IMR-90 (cell line): ENCODE measurements around the gene HS6ST3. TPM values are rescaled to one million over a fixed set of nuclear protein-coding genes. Genes with fewer than 3 reads are reported as not detected.

Experiments
- ATAC-seq: fragments of 200-7000 bp; cut with Tn5 transposase; 2 replicates; pipeline ENCODE4 v1.9.1; 2020; ENCODE audit warnings: low read depth, mild to moderate bottlenecking, moderate library complexity
- BruUV-seq: library from RNA; stranded (reverse); fragments of 400-500 nt; replicated peaks from 2 replicates; lab custom pipeline; 2021; lab: Mats Ljungman, UMichigan
- CTCF ChIA-PET: fragments of 300-600 bp; formaldehyde crosslinking; extraction: SDS; loops from one replicate; lab custom pipeline; 2021; ENCODE audit warnings: antibody characterized with exemption; lab: Yijun Ruan, JAX
- POLR2A ChIA-PET: fragments of 300-600 bp; sonication (Branson Sonifier 250); formaldehyde crosslinking; loops from one replicate; lab custom pipeline; 2022; ENCODE audit warnings: antibody characterized with exemption; ENCODE audit not compliant: unreplicated experiment; lab: Charles Lee
- DNase-seq: peaks from one replicate; pipeline ENCODE4 v3.0.0; 2013
- H2AFZ ChIP-seq: replicated peaks from 2 replicates; pipeline ENCODE3; 2013; ENCODE audit warnings: low read length, mild to moderate bottlenecking; ENCODE audit not compliant: poor library complexity
- H2AK5ac ChIP-seq: 2 replicates; pipeline ENCODE4 v1.6.1; 2013; ENCODE audit warnings: low read depth, low read length, inconsistent platforms
- H2AK9ac ChIP-seq: replicated peaks from 2 replicates; pipeline ENCODE3; 2013; ENCODE audit warnings: mild to moderate bottlenecking, low read depth, low read length, moderate library complexity; ENCODE audit not compliant: poor library complexity
- H2BK120ac ChIP-seq: 2 replicates; pipeline ENCODE4 v1.6.1; 2013; ENCODE audit warnings: low read depth, low read length, inconsistent platforms
- H2BK15ac ChIP-seq: 3 replicates; pipeline ENCODE4 v1.6.1; 2013; ENCODE audit warnings: low read depth, low read length, inconsistent platforms
- H2BK20ac ChIP-seq: 2 replicates; pipeline ENCODE4 v1.6.1; 2013; ENCODE audit warnings: low read depth, mild to moderate bottlenecking, inconsistent platforms, low read length, moderate library complexity
- H2BK5ac ChIP-seq: 2 replicates; pipeline ENCODE4 v1.6.1; 2013; ENCODE audit warnings: mild to moderate bottlenecking, low read depth, low read length, inconsistent platforms; ENCODE audit not compliant: poor library complexity, severe bottlenecking
- H3K14ac ChIP-seq: replicated peaks from 2 replicates; pipeline ENCODE4 v1.6.1; 2013; ENCODE audit warnings: low read depth, low read length, inconsistent platforms
- H3K18ac ChIP-seq: 2 replicates; pipeline ENCODE4 v1.6.1; 2013; ENCODE audit warnings: low read depth, low read length, control low read depth
- H3K23ac ChIP-seq: 2 replicates; pipeline ENCODE4 v1.6.1; 2013; ENCODE audit warnings: low read depth, low read length, inconsistent platforms
- H3K27ac ChIP-seq: 2 replicates; pipeline ENCODE4 v1.5.1; 2013; ENCODE audit warnings: mild to moderate bottlenecking, control low read depth, low read length; ENCODE audit not compliant: insufficient read depth
- H3K27me3 ChIP-seq: 2 replicates; pipeline ENCODE4 v1.6.1; 2013; ENCODE audit warnings: low read length; ENCODE audit not compliant: control insufficient read depth, insufficient read depth
- H3K36me3 ChIP-seq: 2 replicates; pipeline ENCODE4 v1.6.1; 2013; ENCODE audit warnings: low read length, mixed read lengths; ENCODE audit not compliant: control insufficient read depth, insufficient read depth
- H3K4ac ChIP-seq: 2 replicates; pipeline ENCODE4 v1.6.1; 2013; ENCODE audit warnings: low read depth, low read length, inconsistent platforms
- H3K4me1 ChIP-seq: 2 replicates; pipeline ENCODE4 v1.6.1; 2013; ENCODE audit warnings: low read length, mixed read lengths; ENCODE audit not compliant: control insufficient read depth, insufficient read depth
- H3K4me2 ChIP-seq: 2 replicates; pipeline ENCODE4 v1.6.1; 2013; ENCODE audit warnings: low read depth, mild to moderate bottlenecking, control low read depth, low read length, moderate library complexity
- H3K4me3 ChIP-seq: 2 replicates; pipeline ENCODE4 v1.5.1; 2013; ENCODE audit warnings: low read depth, mild to moderate bottlenecking, control low read depth, low read length, moderate library complexity; ENCODE audit not compliant: insufficient read depth
- H3K56ac ChIP-seq: 2 replicates; pipeline ENCODE4 v1.6.1; 2013; ENCODE audit warnings: low read length, inconsistent platforms; ENCODE audit not compliant: insufficient read depth; ENCODE audit errors: extremely low read depth
- H3K79me1 ChIP-seq, 2 experiments: 2 replicates each; pipeline ENCODE4 v1.6.1; 2013; ENCODE audit warnings: low read length in 2 of 2, inconsistent platforms in 1 of 2, low read depth in 1 of 2
- H3K9ac ChIP-seq: 2 replicates; pipeline ENCODE4 v1.6.1; 2013; ENCODE audit warnings: low read depth, low read length, control low read depth
- H3K9me1 ChIP-seq: 2 replicates; pipeline ENCODE4 v1.6.1; 2013; ENCODE audit warnings: low read length, inconsistent platforms; ENCODE audit not compliant: insufficient read depth
- H3K9me3 ChIP-seq: 2 replicates; pipeline ENCODE4 v1.6.1; 2013; ENCODE audit warnings: low read length; ENCODE audit not compliant: control insufficient read depth, insufficient read depth
- H4K20me1 ChIP-seq: 2 replicates; pipeline ENCODE4 v1.6.1; 2013; ENCODE audit warnings: low read length, inconsistent platforms; ENCODE audit not compliant: insufficient read depth
- H4K5ac ChIP-seq: 2 replicates; pipeline ENCODE4 v1.6.1; 2013; ENCODE audit warnings: mild to moderate bottlenecking, low read depth, low read length, control low read depth
- H4K8ac ChIP-seq, 2 experiments: 2 replicates each; pipeline ENCODE4 v1.6.1; 2013; ENCODE audit warnings: low read depth in 2 of 2, low read length in 2 of 2, control low read depth in 1 of 2, inconsistent platforms in 1 of 2
- H4K91ac ChIP-seq: 2 replicates; pipeline ENCODE4 v1.6.1; 2013; ENCODE audit warnings: low read depth, low read length, inconsistent platforms; ENCODE audit not compliant: insufficient read depth
- CHD1 ChIP-seq: IDR thresholded peaks from 2 replicates; pipeline ENCODE4 v1.6.1; 2012; ENCODE audit warnings: low read depth, low read length, improper control_type of control experiment
- MAFK ChIP-seq: IDR thresholded peaks from 2 replicates; pipeline ENCODE4 v1.6.1; 2012; ENCODE audit warnings: low read depth, low read length, improper control_type of control experiment
- MAZ ChIP-seq: IDR thresholded peaks from 2 replicates; pipeline ENCODE4 v1.6.1; 2012; ENCODE audit warnings: low read depth, mild to moderate bottlenecking, low read length, improper control_type of control experiment, moderate library complexity, borderline replicate concordance
- MXI1 ChIP-seq: IDR thresholded peaks from 2 replicates; pipeline ENCODE4 v1.6.1; 2012; ENCODE audit warnings: low read depth, mild to moderate bottlenecking, low read length, moderate library complexity, borderline replicate concordance
- NFE2L2 ChIP-seq: fragments of 150-350 bp; IDR thresholded peaks from 2 replicates; pipeline ENCODE4 v1.6.1; 2016; ENCODE audit warnings: low read depth, mild to moderate bottlenecking, low read length
- POLR2A ChIP-seq: IDR thresholded peaks from 2 replicates; pipeline ENCODE4 v1.6.1; 2012; ENCODE audit warnings: mild to moderate bottlenecking, low read depth, low read length
- RFX5 ChIP-seq: IDR thresholded peaks from 2 replicates; pipeline ENCODE4 v1.8.0; 2012; ENCODE audit warnings: low read depth, mild to moderate bottlenecking, low read length, moderate library complexity
- SMC3 ChIP-seq: fragments of 150-350 bp; IDR thresholded peaks from 2 replicates; pipeline ENCODE4 v1.6.1; 2016; ENCODE audit warnings: low read depth, mild to moderate bottlenecking, antibody characterized with exemption, low read length, moderate library complexity
- dilution Hi-C: fragments of 300-500 bp; cut with HindIII; formaldehyde crosslinking; loops from one replicate; pipeline ENCODE4 v1.14.3; 2018; ENCODE audit warnings: low sequenced_read_pairs; ENCODE audit not compliant: unreplicated experiment
- in situ Hi-C: fragments of 300-500 bp; cut with MboI; formaldehyde crosslinking; loops from 3 replicates; pipeline ENCODE4 v1.14.3; 2019; ENCODE audit warnings: low sequenced_read_pairs, inconsistent platforms, mixed read lengths
- intact Hi-C: fragments of 100-400 bp; cut with micrococcal nuclease; formaldehyde crosslinking; loops from 2 replicates; pipeline ENCODE4 v1.10.0; 2022
- polyA plus RNA-seq, 3 experiments: library from polyadenylated mRNA; depleted of rRNA; stranded (reverse); fragments of >200 nt; gene quantifications; 2 replicates each; pipeline ENCODE4 v1.2.3, GENCODE V29; 2012; ENCODE audit warnings: low replicate concordance in 1 of 3
- total RNA-seq: library from RNA; depleted of rRNA; stranded (reverse); fragments of >200 nt; gene quantifications from 2 replicates; pipeline ENCODE4 v1.2.3, GENCODE V29; 2012
- TF ChIP-seq, protein P1 (sequence below): fragments of 150-350 bp; IDR thresholded peaks from 2 replicates; pipeline ENCODE4 v1.6.1; 2016; ENCODE audit warnings: low read depth, mild to moderate bottlenecking, low read length, moderate library complexity, borderline replicate concordance
- TF ChIP-seq, protein P2 (sequence below): conservative IDR thresholded peaks from 2 replicates; pipeline ENCODE4 v1.5.1; 2012; ENCODE audit warnings: mild to moderate bottlenecking, low read depth, low read length, improper control_type of control experiment

HS6ST3 gene
- total and polyA plus RNA-seq, 2 of the 4 experiments (the other 2 are of a cell fraction), result not detected

DNA sequence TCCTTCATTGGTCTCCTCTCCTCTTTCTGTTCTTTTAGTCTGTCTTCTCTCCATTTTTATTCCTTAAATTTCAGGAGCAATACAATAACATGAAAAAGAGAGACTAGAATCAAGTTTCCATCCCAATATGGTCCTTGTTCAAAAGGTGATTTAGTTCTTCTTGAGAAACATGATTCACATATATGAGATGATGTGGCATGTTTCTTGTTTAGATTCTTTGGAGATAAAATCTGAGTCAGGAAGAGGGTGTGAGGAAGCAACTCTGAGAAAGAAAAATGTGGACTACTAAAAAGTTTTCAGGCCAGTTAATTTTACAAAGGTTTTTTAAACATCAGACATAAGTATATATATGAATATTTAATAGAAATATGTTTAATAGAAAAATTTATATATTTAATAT, 673.0 kb downstream of the HS6ST3 start:
- Histone ChIP-seq H2BK120ac (no peak overlapping the region), H3K9me1 (no peaks in the 10 kb centered on the region), H3K27me3 (no peaks in the 10 kb centered on the region), H2BK5ac (no peak overlapping the region), H3K4me2 (no peak overlapping the region), H3K4me3 (no peak overlapping the region), H3K9ac (no peak overlapping the region), H3K36me3 (no peaks in the 10 kb centered on the region), H3K14ac (no peak overlapping the region), H4K8ac (no peak overlapping the region), H2BK20ac (no peak overlapping the region), H2AK9ac (no peak overlapping the region), H3K4ac (no peak overlapping the region), H3K56ac (no peak overlapping the region), H4K20me1 (no peaks in the 10 kb centered on the region), H4K91ac (no peak overlapping the region), H3K79me1 (no peaks in the 10 kb centered on the region), H3K9me3 (0 out of 2 replicates have a peak, but pooled peaks cover 2% of the 10 kb centered on the region), H2AFZ (no peak overlapping the region), H4K5ac (no peak overlapping the region), H3K18ac (no peak overlapping the region), H2BK15ac (no peak overlapping the region), H3K4me1 (no peaks in the 10 kb centered on the region), H2AK5ac (no peak overlapping the region), H3K23ac (no peak overlapping the region), H3K27ac (no peak overlapping the region)
- dilution Hi-C loops, result no loop called here
- no peak for DNase-seq
- ChIA-PET POLR2A (no interaction called here), CTCF (no interaction called here)
- TF ChIP-seq MXI1, result no peak
- TF ChIP-seq, protein P1, sequence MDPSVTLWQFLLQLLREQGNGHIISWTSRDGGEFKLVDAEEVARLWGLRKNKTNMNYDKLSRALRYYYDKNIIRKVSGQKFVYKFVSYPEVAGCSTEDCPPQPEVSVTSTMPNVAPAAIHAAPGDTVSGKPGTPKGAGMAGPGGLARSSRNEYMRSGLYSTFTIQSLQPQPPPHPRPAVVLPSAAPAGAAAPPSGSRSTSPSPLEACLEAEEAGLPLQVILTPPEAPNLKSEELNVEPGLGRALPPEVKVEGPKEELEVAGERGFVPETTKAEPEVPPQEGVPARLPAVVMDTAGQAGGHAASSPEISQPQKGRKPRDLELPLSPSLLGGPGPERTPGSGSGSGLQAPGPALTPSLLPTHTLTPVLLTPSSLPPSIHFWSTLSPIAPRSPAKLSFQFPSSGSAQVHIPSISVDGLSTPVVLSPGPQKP, result no peak
- TF ChIP-seq CHD1, result no peak
- no peak for TF ChIP-seq POLR2A
- TF ChIP-seq SMC3, result no peak
- TF ChIP-seq MAZ, result no peak
- TF ChIP-seq MAFK, result no peak
- TF ChIP-seq NFE2L2, result no peak
- TF ChIP-seq, protein P2, sequence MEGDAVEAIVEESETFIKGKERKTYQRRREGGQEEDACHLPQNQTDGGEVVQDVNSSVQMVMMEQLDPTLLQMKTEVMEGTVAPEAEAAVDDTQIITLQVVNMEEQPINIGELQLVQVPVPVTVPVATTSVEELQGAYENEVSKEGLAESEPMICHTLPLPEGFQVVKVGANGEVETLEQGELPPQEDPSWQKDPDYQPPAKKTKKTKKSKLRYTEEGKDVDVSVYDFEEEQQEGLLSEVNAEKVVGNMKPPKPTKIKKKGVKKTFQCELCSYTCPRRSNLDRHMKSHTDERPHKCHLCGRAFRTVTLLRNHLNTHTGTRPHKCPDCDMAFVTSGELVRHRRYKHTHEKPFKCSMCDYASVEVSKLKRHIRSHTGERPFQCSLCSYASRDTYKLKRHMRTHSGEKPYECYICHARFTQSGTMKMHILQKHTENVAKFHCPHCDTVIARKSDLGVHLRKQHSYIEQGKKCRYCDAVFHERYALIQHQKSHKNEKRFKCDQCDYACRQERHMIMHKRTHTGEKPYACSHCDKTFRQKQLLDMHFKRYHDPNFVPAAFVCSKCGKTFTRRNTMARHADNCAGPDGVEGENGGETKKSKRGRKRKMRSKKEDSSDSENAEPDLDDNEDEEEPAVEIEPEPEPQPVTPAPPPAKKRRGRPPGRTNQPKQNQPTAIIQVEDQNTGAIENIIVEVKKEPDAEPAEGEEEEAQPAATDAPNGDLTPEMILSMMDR, result no peak
- TF ChIP-seq RFX5, result no peak
- in situ Hi-C loops, result no loop called here
- BruUV-seq, result no TSS peak
- ATAC-seq, result no peak
- intact Hi-C loops, result no loop called here
